ENCODE results near the gene UBE3C.

- TF ChIP-seq, protein P1, sequence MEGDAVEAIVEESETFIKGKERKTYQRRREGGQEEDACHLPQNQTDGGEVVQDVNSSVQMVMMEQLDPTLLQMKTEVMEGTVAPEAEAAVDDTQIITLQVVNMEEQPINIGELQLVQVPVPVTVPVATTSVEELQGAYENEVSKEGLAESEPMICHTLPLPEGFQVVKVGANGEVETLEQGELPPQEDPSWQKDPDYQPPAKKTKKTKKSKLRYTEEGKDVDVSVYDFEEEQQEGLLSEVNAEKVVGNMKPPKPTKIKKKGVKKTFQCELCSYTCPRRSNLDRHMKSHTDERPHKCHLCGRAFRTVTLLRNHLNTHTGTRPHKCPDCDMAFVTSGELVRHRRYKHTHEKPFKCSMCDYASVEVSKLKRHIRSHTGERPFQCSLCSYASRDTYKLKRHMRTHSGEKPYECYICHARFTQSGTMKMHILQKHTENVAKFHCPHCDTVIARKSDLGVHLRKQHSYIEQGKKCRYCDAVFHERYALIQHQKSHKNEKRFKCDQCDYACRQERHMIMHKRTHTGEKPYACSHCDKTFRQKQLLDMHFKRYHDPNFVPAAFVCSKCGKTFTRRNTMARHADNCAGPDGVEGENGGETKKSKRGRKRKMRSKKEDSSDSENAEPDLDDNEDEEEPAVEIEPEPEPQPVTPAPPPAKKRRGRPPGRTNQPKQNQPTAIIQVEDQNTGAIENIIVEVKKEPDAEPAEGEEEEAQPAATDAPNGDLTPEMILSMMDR (IDR thresholded peaks at IDR 0.05), result no peak
- no peak for TF ChIP-seq POLR2A (IDR thresholded peaks at IDR 0.05)
These were observed 50.7 kb downstream of the UBE3C start for GRCh38 chr7:157189405-157189804.
